IPS-15b (cell line): ENCODE data around the gene PRTN3.

ENCODE experiments used
- H3K27me3 ChIP-seq: one replicate; pipeline ENCODE4 v1.6.1; 2013; ENCODE audit warnings: low read length; ENCODE audit not compliant: control insufficient read depth, insufficient read depth
- H3K36me3 ChIP-seq: one replicate; pipeline ENCODE4 v1.6.1; 2013; ENCODE audit warnings: low read length; ENCODE audit not compliant: control insufficient read depth, insufficient read depth
- H3K4me1 ChIP-seq: one replicate; pipeline ENCODE4 v1.6.1; 2013; ENCODE audit warnings: mild to moderate bottlenecking, low read length; ENCODE audit not compliant: control insufficient read depth, insufficient read depth
- H3K4me3 ChIP-seq: one replicate; pipeline ENCODE4 v1.5.1; 2013; ENCODE audit warnings: low read depth, low read length
- H3K9ac ChIP-seq: one replicate; pipeline ENCODE4 v1.6.1; 2013; ENCODE audit warnings: low read depth, mild to moderate bottlenecking, low read length
- H3K9me3 ChIP-seq: one replicate; pipeline ENCODE4 v1.6.1; 2013; ENCODE audit warnings: mild to moderate bottlenecking, low read length; ENCODE audit not compliant: control insufficient read depth, insufficient read depth

Gene PRTN3

DNA sequence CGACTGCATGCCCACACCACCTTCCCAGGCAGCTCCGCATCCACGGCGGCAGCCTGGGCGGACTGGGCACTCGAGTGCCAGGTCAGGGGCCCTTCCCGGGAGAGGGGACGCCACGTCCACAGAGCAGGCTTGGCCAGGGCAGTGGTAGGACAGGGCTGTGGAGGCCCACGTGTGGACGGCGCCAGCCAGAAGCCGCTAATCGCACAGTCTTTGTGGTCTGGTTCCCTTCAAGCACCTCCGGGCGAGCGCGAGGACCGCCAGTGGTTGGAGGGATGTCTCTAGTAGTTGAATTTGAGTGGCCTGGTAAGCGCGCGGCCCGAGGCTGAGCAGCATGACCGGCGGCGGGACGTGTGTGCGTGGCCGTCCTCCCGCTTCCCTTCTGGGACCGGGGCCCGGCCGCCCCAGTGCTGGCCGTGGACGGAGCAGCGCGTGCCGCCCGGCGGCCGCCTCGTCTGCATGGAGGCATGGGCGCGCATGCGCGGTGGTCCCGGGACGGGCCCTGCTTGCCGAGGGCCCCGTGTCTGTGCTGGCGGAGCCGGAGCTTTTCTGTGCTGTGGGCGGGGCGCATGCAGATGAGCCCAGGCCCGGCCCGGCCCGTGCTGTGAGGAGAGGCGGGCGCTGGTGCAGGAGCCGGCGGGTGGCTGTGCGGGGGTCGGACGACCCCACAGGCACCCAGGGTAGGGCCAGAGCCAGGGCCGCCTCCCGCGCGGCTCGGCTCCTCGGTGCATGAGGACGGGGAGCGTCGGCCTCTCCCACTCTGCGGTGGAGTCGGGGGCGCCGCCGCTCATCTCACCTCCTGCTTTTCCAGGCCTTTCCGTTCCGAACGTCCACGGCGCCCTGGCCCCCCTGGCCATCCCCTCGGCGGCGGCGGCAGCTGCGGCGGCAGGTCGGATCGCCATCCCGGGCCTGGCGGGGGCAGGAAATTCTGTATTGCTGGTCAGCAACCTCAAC, 34.9 kb upstream of the PRTN3 start:
- H3K27me3 ChIP-seq: no peaks in the 10 kb centered on the region
- peaks cover 86% of the 10 kb centered on the region for H3K36me3 ChIP-seq
- peaks cover 2% of the 10 kb centered on the region for H3K4me1 ChIP-seq
- H3K9ac ChIP-seq: peak overlapping the region; percentile 37
- H3K4me3 ChIP-seq: no peak overlapping the region
- no peaks in the 10 kb centered on the region for H3K9me3 ChIP-seq

DNA sequence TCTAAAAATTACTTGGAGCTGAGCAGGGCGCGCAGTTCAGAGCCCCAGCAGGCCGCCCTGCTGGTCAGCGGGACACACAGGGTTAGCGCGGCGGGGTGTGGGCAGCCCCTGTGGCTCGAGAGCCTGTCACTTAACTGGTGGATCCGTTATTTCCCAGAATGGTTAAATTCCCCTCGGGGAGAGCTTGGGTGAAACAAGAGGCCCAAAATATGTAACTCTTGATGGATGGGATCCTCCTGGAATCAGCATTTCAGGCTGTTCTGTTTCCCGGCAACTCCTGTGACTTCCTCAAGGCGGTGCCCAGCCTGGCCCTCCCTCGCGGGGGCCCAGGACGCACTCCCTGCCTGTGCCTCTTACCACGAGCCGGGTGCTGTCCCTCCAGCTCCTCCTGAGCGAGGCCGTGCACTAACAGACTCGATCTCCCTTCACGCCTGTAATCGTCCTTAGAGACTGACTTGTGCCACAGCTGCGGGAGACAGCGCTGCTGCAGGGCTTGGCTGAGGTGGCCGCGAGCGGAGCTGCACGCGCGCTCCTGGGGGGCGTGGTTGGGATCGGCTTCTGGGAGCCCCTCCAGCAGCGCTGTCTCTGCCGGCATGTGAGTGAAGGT, 33.9 kb upstream of the PRTN3 start:
- Histone ChIP-seq H3K36me3 (peaks cover 84% of the 10 kb centered on the region), H3K4me1 (no peaks in the 10 kb centered on the region), H3K4me3 (no peak overlapping the region), H3K9me3 (no peaks in the 10 kb centered on the region), H3K27me3 (no peaks in the 10 kb centered on the region), H3K9ac (no peak overlapping the region)

GRCh38 chr19:807627-808422, 33.0 kb upstream of the PRTN3 start:
- Histone ChIP-seq H3K4me3 (no peak overlapping the region), H3K4me1 (no peaks in the 10 kb centered on the region), H3K27me3 (no peaks in the 10 kb centered on the region), H3K9ac (no peak overlapping the region), H3K36me3 (peaks cover 82% of the 10 kb centered on the region), H3K9me3 (no peaks in the 10 kb centered on the region)

DNA sequence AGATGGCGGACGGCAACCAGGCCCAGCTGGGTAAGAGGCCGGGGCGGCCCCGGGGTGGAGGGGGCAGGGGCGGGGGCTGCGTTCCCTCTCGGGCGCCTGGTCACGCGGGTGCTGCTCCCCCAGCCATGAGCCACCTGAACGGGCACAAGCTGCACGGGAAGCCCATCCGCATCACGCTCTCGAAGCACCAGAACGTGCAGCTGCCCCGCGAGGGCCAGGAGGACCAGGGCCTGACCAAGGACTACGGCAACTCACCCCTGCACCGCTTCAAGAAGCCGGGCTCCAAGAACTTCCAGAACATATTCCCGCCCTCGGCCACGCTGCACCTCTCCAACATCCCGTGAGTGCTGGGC, 32.4 kb upstream of the PRTN3 start:
- H3K27me3 ChIP-seq: no peaks in the 10 kb centered on the region
- H3K4me3 ChIP-seq: no peak overlapping the region
- H3K9ac ChIP-seq: no peak overlapping the region
- H3K4me1 ChIP-seq: no peaks in the 10 kb centered on the region
- H3K9me3 ChIP-seq: no peaks in the 10 kb centered on the region
- H3K36me3 ChIP-seq: peaks cover 78% of the 10 kb centered on the region

GRCh38 chr19:810077-810855, 30.5 kb upstream of the PRTN3 start:
- no peak overlapping the region for H3K9ac ChIP-seq
- no peaks in the 10 kb centered on the region for H3K4me1 ChIP-seq
- H3K27me3 ChIP-seq: no peaks in the 10 kb centered on the region
- H3K9me3 ChIP-seq: no peaks in the 10 kb centered on the region
- H3K36me3 ChIP-seq: peaks cover 69% of the 10 kb centered on the region
- no peak overlapping the region for H3K4me3 ChIP-seq

GRCh38 chr19:810883-811489, 29.8 kb upstream of the PRTN3 start:
- Histone ChIP-seq H3K4me3 (no peak overlapping the region), H3K9me3 (no peaks in the 10 kb centered on the region), H3K9ac (no peak overlapping the region), H3K4me1 (no peaks in the 10 kb centered on the region), H3K27me3 (no peaks in the 10 kb centered on the region), H3K36me3 (peaks cover 62% of the 10 kb centered on the region)

DNA sequence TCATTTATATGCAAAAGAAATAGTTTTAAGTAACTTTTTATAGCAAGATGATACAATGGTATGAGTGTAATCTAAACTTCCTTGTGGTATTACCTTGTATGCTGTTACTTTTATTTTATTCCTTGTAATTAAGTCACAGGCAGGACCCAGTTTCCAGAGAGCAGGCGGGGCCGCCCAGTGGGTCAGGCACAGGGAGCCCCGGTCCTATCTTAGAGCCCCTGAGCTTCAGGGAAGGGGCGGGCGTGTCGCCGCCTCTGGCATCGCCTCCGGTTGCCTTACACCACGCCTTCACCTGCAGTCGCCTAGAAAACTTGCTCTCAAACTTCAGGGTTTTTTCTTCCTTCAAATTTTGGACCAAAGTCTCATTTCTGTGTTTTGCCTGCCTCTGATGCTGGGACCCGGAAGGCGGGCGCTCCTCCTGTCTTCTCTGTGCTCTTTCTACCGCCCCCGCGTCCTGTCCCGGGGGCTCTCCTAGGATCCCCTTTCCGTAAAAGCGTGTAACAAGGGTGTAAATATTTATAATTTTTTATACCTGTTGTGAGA, 29.2 kb upstream of the PRTN3 start:
- Histone ChIP-seq H3K27me3 (no peaks in the 10 kb centered on the region), H3K9ac (no peak overlapping the region), H3K36me3 (peaks cover 56% of the 10 kb centered on the region), H3K4me1 (no peaks in the 10 kb centered on the region), H3K9me3 (no peaks in the 10 kb centered on the region), H3K4me3 (no peak overlapping the region)

DNA sequence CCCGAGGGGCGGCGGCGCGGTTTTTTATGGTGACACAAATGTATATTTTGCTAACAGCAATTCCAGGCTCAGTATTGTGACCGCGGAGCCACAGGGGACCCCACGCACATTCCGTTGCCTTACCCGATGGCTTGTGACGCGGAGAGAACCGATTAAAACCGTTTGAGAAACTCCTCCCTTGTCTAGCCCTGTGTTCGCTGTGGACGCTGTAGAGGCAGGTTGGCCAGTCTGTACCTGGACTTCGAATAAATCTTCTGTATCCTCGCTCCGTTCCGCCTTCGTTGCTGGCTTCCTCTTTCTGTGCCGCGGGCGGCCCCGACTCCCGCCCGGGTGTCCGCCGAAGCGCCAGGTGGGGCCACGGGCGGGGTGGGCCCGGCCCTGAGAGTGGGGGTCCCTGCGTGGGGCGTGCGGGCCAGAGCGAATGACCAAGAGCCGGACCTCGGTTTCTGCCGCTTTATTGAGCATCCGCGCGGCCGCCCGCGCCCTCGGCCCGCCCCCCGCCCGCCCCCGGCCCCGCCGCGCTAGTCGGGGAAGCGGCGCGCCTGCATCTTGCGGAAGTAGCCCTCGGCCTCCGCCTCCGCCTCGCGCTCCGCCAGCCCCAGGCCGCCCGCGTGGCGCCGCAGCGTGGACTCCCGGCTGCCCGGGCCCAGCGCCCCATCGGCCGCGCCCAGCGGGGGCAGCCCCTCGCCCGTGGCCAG, 28.6 kb upstream of the PRTN3 start:
- no peaks in the 10 kb centered on the region for H3K4me1 ChIP-seq
- H3K9me3 ChIP-seq: no peaks in the 10 kb centered on the region
- peaks cover 50% of the 10 kb centered on the region for H3K36me3 ChIP-seq
- H3K9ac ChIP-seq: no peak overlapping the region
- H3K27me3 ChIP-seq: no peaks in the 10 kb centered on the region
- H3K4me3 ChIP-seq: no peak overlapping the region

DNA sequence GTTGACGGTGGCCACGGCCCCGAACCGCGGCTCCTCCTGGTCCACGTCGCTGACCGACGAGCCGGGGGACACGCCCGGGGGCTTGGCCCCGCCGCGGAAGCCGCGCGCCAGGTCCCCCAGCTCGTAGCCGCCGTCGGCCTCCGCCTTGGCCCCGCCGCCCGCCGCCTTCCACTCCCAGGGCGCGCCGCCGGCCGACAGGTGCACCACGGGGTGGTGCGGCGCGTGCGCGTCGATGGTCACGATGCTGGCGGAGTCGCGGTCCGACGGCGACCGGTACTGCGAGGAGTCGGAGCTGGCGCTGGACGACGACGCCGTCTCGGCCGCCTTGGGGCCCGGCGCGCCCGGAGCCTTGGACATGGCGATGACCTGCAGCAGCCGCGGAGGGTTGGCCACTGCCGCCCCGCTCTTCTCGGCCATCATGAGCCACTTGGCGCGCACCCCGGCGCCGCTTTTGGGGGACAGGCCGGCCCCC, 28.0 kb upstream of the PRTN3 start:
- Histone ChIP-seq H3K36me3 (peaks cover 46% of the 10 kb centered on the region), H3K4me3 (no peak overlapping the region), H3K9ac (no peak overlapping the region), H3K9me3 (no peaks in the 10 kb centered on the region), H3K4me1 (no peaks in the 10 kb centered on the region), H3K27me3 (no peaks in the 10 kb centered on the region)
